Placental pericyte (primary cell): ENCODE data around the gene NLRP5. TPM values are rescaled to one million over a fixed set of nuclear protein-coding genes. Genes with fewer than 3 reads are reported as not detected.

Source experiments
- small RNA-seq: library from RNA; depleted of rRNA; stranded (forward); fragments of <200 nt; gene quantifications from one replicate; pipeline ENCODE3, GENCODE V24; 2012; ENCODE audit warnings: low replicate concordance
- total RNA-seq: library from RNA; depleted of rRNA; stranded (reverse); fragments of >200 nt; gene quantifications from 2 replicates; pipeline ENCODE4 v1.2.3, GENCODE V29; 2012

The NLRP5 gene
- total RNA-seq, result not detected in 2 replicates

DNA sequence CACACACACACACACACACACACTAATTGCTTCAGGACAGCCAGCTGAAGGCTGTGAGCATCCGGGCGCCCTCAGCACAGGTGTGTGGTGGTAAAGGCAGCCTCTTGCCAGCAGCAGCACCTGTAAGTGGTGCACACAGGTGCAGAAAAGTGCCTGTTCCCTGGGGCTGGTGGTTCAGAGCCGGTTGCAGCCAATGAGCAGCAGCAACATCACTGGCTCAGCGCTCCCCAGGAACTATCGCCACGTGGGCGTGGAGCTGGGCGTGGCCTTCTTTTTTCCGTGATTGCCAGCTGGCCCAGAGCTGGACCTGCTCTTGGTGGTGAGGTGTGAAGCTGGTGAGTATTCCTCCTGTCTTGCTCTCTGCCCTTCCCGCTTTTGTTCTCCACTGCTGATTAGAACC, at the start of gene NLRP5:
NLRP5 (plus strand) TSS at position 289 of the 400 bp plus-strand sequence.

DNA sequence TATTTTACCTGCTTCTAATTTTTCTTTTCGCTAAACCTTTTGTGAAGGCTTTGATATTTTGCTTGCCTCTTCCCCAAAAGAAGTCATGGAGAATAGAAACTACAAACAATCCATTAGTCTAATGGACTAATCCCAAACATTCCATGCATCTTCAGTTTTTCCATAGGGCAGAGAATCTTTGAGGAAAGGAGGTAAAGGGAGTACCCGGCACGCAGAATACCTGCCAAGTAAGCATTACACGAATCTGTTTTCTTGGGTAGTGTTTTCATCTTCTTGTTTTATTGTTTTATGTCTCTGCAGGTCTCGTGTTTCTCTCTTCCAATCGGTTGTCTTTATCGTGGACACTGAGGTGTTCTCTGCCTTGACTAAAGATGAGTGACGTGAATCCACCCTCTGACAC, 39.0 kb upstream of the NLRP5 start, which contains the start of gene NLRP8:
NLRP8 (plus strand) TSS at position 301 of the 400 bp plus-strand sequence.

Small RNA genes within 50 kb of the gene (small RNA-seq; reads per million reads assigned to genes)
- gene RF00019, result not detected

Other genes starting within 250 kb of the NLRP5 start
- not detected in 2 replicates for gene NLRP9, start 248.4 kb upstream of the NLRP5 start, total RNA-seq
- gene RFPL4A, start 227.7 kb upstream of the NLRP5 start, total RNA-seq, result not detected in 2 replicates
- not detected in 2 replicates for gene RFPL4AL1, start 217.7 kb upstream of the NLRP5 start, total RNA-seq
- not detected in 2 replicates for gene NLRP11, start 154.8 kb upstream of the NLRP5 start, total RNA-seq
- under 0.01 TPM in 1 of 2 replicates, not detected in the other for gene NLRP4, start 150.2 kb upstream of the NLRP5 start, total RNA-seq
- not detected in 2 replicates for gene NLRP13, start 54.4 kb upstream of the NLRP5 start, total RNA-seq
- not detected in 2 replicates for gene NLRP8, start 38.9 kb upstream of the NLRP5 start, total RNA-seq
- gene ZNF787, start 134.5 kb downstream of the NLRP5 start, total RNA-seq, result 17.5 and 37.5 TPM in 2 replicates
- gene ZNF444, start 154.5 kb downstream of the NLRP5 start, total RNA-seq, result 13.1 and 16.9 TPM in 2 replicates
- gene GALP, start 189.2 kb downstream of the NLRP5 start, total RNA-seq, result not detected in 2 replicates
- gene ZSCAN5B, start 211.0 kb downstream of the NLRP5 start, total RNA-seq, result not detected in 2 replicates
- not detected in 2 replicates for gene ZSCAN5C, start 215.5 kb downstream of the NLRP5 start, total RNA-seq